HG03558 (cell line): ENCODE results near the gene F11R.
"Not testable (repeated sequence)": the region's sequence is repeated elsewhere in the genome, so short reads cannot be mapped to it uniquely, and the experiment has no call there.

Experiments used
- ATAC-seq: cut with Tn5 transposase; IDR thresholded peaks from one replicate; pipeline ENCODE4 v1.9.1; 2021; ENCODE audit warnings: moderate number of reproducible peaks; ENCODE audit not compliant: unreplicated experiment; ENCODE audit errors: extremely low read depth

The F11R gene

DNA sequence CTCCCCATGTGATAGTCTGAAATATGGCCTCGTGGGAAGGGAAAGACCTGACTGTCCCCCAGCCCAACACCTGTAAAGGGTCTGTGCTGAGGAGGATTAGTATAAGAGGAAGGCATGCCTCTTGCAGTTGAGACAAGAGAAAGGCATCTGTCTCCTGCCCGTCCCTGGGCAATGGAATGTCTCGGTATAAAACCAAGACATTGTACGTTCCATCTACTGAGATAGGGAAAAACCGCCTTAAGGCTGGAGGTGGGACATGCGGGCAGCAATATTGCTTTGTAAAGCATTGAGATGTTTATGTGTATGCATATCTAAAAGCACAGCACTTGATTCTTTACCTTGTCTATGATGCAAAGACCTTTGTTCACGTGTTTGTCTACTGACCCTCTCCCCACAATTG lies 3.8 kb downstream of the F11R start:
- ATAC-seq: not testable (repeated sequence)

GRCh38 chr1:161016683-161017082 lies 4.3 kb downstream of the F11R start:
- not testable (repeated sequence) for ATAC-seq

GRCh38 chr1:161013488-161014230 lies 7.3 kb downstream of the F11R start:
- ATAC-seq: peak; percentile 62

GRCh38 chr1:161013131-161013487 lies 7.8 kb downstream of the F11R start:
- ATAC-seq: no peak

- ATAC-seq: no peak
These were observed 8.5 kb downstream of the F11R start for GRCh38 chr1:161012420-161012819.

DNA sequence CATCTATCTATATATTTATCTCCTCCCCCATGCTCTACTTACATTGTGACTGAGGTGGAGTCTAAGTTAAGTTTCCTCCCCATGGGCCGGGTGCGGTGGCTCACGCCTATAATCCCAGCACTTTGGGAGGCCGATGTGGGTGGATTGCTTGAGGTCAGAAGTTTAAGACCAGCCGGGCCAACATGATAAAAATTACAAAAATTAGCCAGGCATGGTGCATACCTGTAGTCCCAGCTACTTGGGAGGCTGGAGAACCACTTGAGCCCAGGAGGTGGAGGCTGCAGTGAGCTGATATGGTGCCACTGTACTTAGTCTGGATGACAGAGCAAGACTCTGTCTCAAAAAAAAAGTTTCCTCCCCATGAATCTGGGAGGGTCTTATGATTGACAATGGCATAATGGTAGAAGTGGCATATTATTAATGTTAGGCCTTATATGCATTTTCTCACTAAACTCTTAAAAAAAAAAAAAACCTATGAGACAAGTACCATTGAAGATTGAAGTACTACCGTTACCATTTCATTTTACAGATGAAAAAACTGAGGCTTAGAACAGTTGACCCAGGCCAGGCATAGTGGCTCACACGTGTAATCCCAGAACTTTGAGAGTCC lies 11.2 kb downstream of the F11R start:
- ATAC-seq: no peak

DNA sequence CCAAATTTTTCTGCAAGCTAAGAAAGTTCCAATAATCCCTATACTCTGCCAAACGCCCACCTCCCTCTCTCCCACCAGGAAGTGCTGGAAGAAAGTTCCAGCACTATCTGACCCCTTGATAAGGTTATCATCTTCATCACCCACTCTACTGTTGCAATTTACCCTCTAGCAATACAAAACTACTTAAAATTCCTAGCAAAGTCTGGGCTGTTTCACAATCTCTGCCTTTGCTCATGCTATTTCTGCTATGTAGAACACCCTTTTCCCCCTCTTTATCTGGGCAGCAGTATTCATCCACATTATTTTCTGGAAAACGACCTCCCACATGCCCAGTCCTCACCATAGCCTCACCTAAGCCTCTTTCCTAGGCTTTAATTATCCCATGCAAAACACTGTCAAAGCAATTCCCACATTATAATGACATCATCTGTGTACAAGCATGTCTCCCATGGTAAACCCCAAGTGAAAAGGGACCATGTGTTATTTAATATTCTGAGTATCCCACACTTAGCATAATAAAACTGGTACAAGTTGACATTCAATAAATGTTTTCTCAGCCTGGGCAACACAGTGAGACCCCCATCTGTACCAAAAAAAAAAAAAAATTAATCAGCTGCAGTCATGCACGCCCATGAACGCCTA lies 12.0 kb downstream of the F11R start:
- no peak for ATAC-seq

- ATAC-seq: no peak
These were observed 13.6 kb downstream of the F11R start for GRCh38 chr1:161007369-161007768.

DNA sequence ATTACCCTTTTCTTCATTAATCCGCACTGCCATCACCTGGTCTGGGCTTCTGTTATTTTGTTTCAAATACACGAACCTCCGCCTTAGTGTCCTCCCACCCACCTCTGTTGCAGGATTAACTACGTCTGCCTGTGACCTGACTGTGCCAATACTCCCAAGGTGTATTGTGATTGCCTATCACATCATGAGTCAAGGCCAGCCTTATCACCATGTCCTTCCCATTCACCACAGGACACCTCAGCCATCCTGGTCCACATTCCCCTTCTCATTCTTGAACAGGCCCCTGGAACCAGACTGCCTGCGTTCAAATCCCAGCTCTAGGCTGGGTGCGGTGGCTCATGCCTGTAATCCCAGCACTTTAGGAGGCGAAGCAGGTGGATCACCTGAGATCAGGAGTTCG lies 14.4 kb downstream of the F11R start:
- ATAC-seq: no peak

DNA sequence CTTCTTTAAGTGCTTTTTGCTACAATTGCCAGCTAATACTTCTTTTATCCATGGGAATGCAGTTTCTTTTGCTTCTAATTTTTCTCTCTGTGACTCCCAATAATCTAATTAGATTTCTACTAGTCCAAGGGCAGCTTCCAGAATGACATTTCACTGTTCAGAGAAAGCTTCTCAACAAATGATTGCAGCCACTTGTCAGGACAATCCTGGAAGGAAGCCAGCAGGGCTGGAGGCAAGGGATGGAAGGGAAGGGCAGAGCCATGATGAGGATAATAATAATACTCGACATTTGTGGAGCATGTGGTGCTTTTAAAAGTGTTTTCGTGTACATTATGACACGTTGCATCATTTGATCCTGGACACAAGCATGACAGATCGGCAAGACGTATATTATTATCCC lies 19.4 kb downstream of the F11R start:
- ATAC-seq: no peak

DNA sequence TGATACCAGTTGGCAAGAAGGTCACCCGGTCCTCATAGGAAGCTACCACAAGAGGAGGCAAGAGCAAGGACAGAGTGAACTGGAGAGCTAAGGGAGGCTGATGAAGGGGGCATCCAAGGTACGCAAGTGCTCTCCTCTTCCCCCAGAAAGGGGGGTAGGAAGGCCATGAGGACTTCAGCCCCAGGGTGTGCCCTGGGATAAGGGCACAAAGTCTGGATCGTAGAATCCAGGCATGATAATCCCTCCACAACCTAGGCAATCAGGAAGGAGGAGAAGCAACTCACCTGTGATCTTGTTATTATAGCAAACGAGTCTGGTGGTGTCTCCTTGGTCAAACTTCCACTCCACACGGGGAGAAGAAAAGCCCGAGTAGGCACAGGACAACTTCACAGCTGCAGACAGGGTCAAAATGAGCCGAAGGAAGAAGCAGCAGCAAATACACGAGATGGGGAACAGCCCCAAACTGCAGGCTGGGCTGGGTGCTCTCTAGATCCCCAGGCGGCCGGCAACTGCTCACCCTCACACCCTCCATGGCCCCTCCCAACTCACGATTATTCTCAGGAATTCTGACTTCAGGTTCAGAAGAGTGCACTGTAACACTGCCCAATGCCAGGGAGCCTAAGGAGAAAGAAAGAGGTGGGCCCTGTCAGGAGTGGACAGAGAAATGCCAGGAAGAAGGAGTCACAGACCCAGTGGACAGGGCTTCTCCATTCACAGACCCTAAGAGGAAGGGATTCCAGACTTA lies 20.0 kb downstream of the F11R start:
- ATAC-seq: no peak

DNA sequence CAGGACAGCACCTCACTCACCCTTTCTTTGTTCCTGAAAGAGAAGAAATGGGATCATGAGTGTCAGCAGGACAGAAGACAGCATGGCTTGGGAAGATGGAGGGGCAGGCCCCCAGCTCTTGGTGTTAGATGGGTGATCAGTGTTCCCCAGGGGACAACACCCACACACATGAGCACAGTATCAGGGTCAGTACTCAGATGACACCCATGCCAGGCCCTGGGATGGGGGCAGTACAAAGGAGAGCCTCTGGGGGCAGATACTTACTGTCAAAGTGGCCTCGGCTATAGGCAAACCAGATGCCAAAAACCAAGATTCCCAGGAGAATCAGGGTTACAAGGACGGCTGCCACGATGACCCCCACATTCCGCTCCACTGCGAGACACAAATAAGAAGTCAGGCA lies 21.6 kb downstream of the F11R start:
- no peak for ATAC-seq

GRCh38 chr1:160997323-160998038 lies 23.5 kb downstream of the F11R start:
- no peak for ATAC-seq

DNA sequence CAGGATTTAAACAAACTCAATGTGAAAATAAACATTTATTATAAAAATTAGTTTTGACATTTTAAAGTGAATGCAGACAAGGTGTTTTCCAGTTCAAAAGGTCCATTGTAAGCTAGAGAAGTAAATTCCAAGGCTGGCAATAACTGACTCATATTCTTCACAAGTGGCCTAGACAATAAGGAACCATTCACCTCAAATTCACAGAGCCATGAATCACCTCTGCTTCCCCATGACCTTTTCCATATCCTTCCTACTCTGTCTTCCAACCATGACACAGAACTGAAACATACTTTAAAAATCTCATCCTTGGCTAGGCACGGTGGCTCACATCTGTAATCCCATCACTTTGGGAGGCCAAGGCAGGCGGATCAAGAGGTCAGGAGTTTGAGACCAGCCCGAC lies 24.8 kb downstream of the F11R start:
- ATAC-seq: no peak

- no peak for ATAC-seq
These were observed 27.3 kb downstream of the F11R start for GRCh38 chr1:160993544-160994193.

- not testable (repeated sequence) for ATAC-seq
These were observed 28.9 kb downstream of the F11R start for GRCh38 chr1:160992036-160992435.

DNA sequence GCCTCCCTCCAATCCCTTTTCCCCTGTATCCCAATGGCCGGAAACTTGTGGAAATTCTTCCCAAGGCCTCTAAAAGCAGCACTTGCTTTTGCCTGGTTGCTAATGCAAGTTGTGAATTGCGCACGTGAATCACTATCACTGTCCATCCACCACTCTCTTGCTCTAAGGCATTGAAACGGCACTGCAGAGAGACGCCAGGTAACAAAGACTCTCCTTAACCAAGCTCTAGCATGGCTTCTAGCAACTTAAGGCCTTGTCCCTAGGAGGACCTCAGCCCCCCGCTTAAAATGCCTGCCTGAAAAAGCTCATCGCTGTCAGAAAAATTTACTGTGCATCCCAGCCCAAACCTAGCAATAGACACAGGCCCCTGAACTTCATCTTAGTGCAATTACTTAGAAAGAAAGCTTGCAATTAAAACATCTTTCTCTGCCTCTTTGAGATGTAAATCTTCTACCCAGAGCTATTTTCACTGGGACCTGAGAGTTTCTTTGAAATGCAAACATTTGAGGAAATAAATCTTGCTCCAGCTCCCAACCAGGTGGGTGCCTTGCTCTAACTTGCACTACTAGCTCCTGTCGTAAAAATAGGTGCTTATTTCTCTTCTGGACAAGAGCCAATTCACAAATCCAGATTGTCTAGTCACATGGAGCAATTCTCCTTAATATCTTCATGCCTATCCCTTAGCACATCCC lies 33.4 kb downstream of the F11R start:
- ATAC-seq: no peak

DNA sequence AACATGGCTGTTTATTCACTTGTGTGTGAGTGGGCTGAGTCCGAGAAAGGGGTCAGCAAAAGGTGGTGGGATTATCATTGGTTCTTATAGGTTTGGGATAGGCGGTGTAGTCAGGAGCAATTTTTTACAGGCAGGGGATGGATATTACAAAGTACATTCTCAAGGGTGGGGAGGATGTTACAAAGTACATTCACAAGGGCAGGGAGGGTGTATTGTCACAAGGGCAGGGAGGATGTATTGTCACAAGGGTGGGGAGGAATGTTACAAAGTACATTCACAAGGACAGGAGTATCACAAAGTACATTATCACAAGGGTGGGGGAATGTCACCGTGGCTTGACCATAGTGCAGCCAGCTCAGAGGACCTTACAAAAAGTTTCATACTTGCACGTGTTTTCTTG lies 35.2 kb downstream of the F11R start:
- no peak for ATAC-seq
